SK-N-SH treated with all-trans-retinoic acid at 6 μM for 48 hours (cell line): ENCODE data around the gene SOX6.

Experiments
- ATAC-seq: fragments of 200-7000 bp; cut with Tn5 transposase; 3 replicates; pipeline ENCODE4 v1.9.1; 2020; ENCODE audit warnings: mild to moderate bottlenecking, moderate library complexity
- CREB5 ChIP-seq: fragments of 250-450 bp; sonication (Bioruptor Pico); IDR thresholded peaks from 2 replicates; pipeline ENCODE4 v1.5.1; 2020; ENCODE audit warnings: low read depth, mild to moderate bottlenecking, moderate library complexity
- CSDC2 ChIP-seq: fragments of 250-450 bp; sonication (Bioruptor Pico); IDR thresholded peaks from 2 replicates; pipeline ENCODE4 v1.5.0; 2020; ENCODE audit warnings: mild to moderate bottlenecking, moderate library complexity
- GLIS3 ChIP-seq: fragments of 250-450 bp; sonication (Bioruptor Pico); IDR thresholded peaks from 2 replicates; pipeline ENCODE4 v1.5.0; 2020; ENCODE audit warnings: mild to moderate bottlenecking, moderate library complexity
- ISL1 ChIP-seq: fragments of 250-450 bp; sonication (Bioruptor Pico); IDR thresholded peaks from 2 replicates; pipeline ENCODE4 v2.1.2; 2022; ENCODE audit warnings: mild to moderate bottlenecking, moderate library complexity
- OSR1 ChIP-seq: fragments of 250-450 bp; sonication (Bioruptor Pico); IDR thresholded peaks from 2 replicates; pipeline ENCODE4 v1.8.0; 2022; ENCODE audit warnings: moderate library complexity, mild to moderate bottlenecking, inconsistent platforms
- PATZ1 ChIP-seq: fragments of 250-450 bp; sonication (Bioruptor Pico); IDR thresholded peaks from 2 replicates; pipeline ENCODE4 v1.8.0; 2020; ENCODE audit warnings: mild to moderate bottlenecking, moderate library complexity, borderline replicate concordance
- POU6F1 ChIP-seq: fragments of 250-450 bp; sonication (Bioruptor Pico); IDR thresholded peaks from 2 replicates; pipeline ENCODE4 v1.8.0; 2021; ENCODE audit warnings: low read depth, mild to moderate bottlenecking, moderate library complexity, borderline replicate concordance
- PPARA ChIP-seq: fragments of 250-450 bp; sonication (Bioruptor Pico); IDR thresholded peaks from 2 replicates; pipeline ENCODE4 v1.5.0; 2020; ENCODE audit warnings: mild to moderate bottlenecking, borderline replicate concordance
- RARB ChIP-seq: fragments of 250-450 bp; sonication (Bioruptor Pico); IDR thresholded peaks from 2 replicates; pipeline ENCODE4 v1.8.0; 2021; ENCODE audit warnings: mild to moderate bottlenecking, moderate library complexity
- TCF4 ChIP-seq: fragments of 250-450 bp; sonication (Bioruptor Pico); IDR thresholded peaks from 2 replicates; pipeline ENCODE4 v1.8.0; 2021; ENCODE audit warnings: mild to moderate bottlenecking, moderate library complexity, borderline replicate concordance
- TOX ChIP-seq: fragments of 250-450 bp; sonication (Bioruptor Pico); IDR thresholded peaks from 2 replicates; pipeline ENCODE4 v1.8.0; 2021; ENCODE audit warnings: mild to moderate bottlenecking, moderate library complexity, borderline replicate concordance
- ZFP3 ChIP-seq: fragments of 250-450 bp; sonication (Bioruptor Pico); IDR thresholded peaks from 2 replicates; pipeline ENCODE4 v1.5.0; 2020; ENCODE audit warnings: mild to moderate bottlenecking, moderate library complexity
- ZFP30 ChIP-seq: fragments of 450-650 bp; formaldehyde crosslinking; IDR thresholded peaks from 2 replicates; pipeline ENCODE4 v1.5.0; 2022; ENCODE audit warnings: mild to moderate bottlenecking, moderate library complexity
- ZNF565 ChIP-seq: fragments of 450-650 bp; formaldehyde crosslinking; conservative IDR thresholded peaks from 2 replicates; pipeline ENCODE4 v1.5.0; 2020; ENCODE audit warnings: low read depth, mild to moderate bottlenecking, moderate library complexity
- ZNF8 ChIP-seq: fragments of 450-650 bp; formaldehyde crosslinking; IDR thresholded peaks from 2 replicates; pipeline ENCODE4 v1.5.0; 2020; ENCODE audit warnings: mild to moderate bottlenecking, moderate library complexity

SOX6 gene

GRCh38 chr11:16002942-16003341, 353.4 kb downstream of the SOX6 start:
- no peak for TF ChIP-seq PATZ1 (CRISPR knock-in tag)
- no peak for TF ChIP-seq RARB (CRISPR knock-in tag)
- TF ChIP-seq ZFP30 (CRISPR knock-in tag): no peak
- no peak for TF ChIP-seq CSDC2 (CRISPR knock-in tag)
- no peak for TF ChIP-seq TOX (CRISPR knock-in tag)
- no peak for TF ChIP-seq CREB5
- ATAC-seq: no peak

- peak; percentile 43; the same call in 1 of the 2 replicates for TF ChIP-seq PATZ1 (CRISPR knock-in tag)
- TF ChIP-seq OSR1 (CRISPR knock-in tag): no peak
- 0 out of 2 replicates have a peak, but pooled peaks have one; percentile 15 for TF ChIP-seq TCF4
- peak; percentile 58 for TF ChIP-seq ISL1 (CRISPR knock-in tag)
- no peak for TF ChIP-seq POU6F1
- no peak for TF ChIP-seq CSDC2 (CRISPR knock-in tag)
- 0 out of 2 replicates have a peak, but pooled peaks have one; percentile 25 for TF ChIP-seq ZFP3 (CRISPR knock-in tag)
- no peak for TF ChIP-seq ZNF8
- TF ChIP-seq, all 23 proteins: peak for 4
- ATAC-seq: peak; percentile 65
These were observed 354.4 kb downstream of the SOX6 start for GRCh38 chr11:16001899-16002426.

- no peak for ATAC-seq
- TF ChIP-seq TCF4: no peak
- TF ChIP-seq ZFP30 (CRISPR knock-in tag): no peak
- TF ChIP-seq ZNF565: no peak
- TF ChIP-seq ISL1 (CRISPR knock-in tag): no peak
- no peak for TF ChIP-seq POU6F1
- no peak for TF ChIP-seq ZFP3 (CRISPR knock-in tag)
These were observed 355.2 kb downstream of the SOX6 start for GRCh38 chr11:16001044-16001568.

GRCh38 chr11:16000065-16000464, 356.3 kb downstream of the SOX6 start:
- no peak for TF ChIP-seq OSR1 (CRISPR knock-in tag)
- 0 out of 2 replicates have a peak, but pooled peaks have one; percentile 35 for TF ChIP-seq TOX (CRISPR knock-in tag)
- no peak for TF ChIP-seq TCF4
- peak; percentile 44; the same call in 1 of the 3 replicates for ATAC-seq

- ATAC-seq: no peak
These were observed 363.0 kb downstream of the SOX6 start for GRCh38 chr11:15993345-15993744.

GRCh38 chr11:15991215-15991614, 365.1 kb downstream of the SOX6 start:
- no peak for ATAC-seq
- no peak for TF ChIP-seq GLIS3 (CRISPR knock-in tag)
- TF ChIP-seq ZFP30 (CRISPR knock-in tag): no peak
- TF ChIP-seq TOX (CRISPR knock-in tag): no peak
- TF ChIP-seq CSDC2 (CRISPR knock-in tag): no peak
- TF ChIP-seq, all 23 proteins: peak for 0

More at GRCh38 chr11:15993345-15993744, 363.0 kb downstream of the SOX6 start:
- no peak for TF ChIP-seq RARB (CRISPR knock-in tag)
- TF ChIP-seq PPARA (CRISPR knock-in tag): no peak
